K562 (cell line): ENCODE data around the gene HK1. TPM values are rescaled to one million over a fixed set of nuclear protein-coding genes. Genes with fewer than 3 reads are reported as not detected.

Experiments
- CREM ChIP-seq: IDR thresholded peaks from 2 replicates; pipeline ENCODE4 v1.6.1; 2014; ENCODE audit warnings: antibody characterized with exemption, low read depth
- E2F8 ChIP-seq: fragments of 450-650 bp; IDR thresholded peaks from 2 replicates; pipeline ENCODE4 v1.7.1; 2018; ENCODE audit warnings: mild to moderate bottlenecking, low read depth; ENCODE audit not compliant: partially characterized antibody
- FUS ChIP-seq: fragments of 200-400 bp; formaldehyde crosslinking; optimal IDR thresholded peaks from 2 replicates; pipeline ENCODE3; 2017; ENCODE audit warnings: low read depth, low read length
- HEY1 ChIP-seq: fragments of 250-450 bp; sonication (Bioruptor Pico); IDR thresholded peaks from 2 replicates; pipeline ENCODE4 v1.5.0; 2020; ENCODE audit warnings: mild to moderate bottlenecking, moderate library complexity, borderline replicate concordance
- JUNB ChIP-seq: fragments of 450-650 bp; formaldehyde crosslinking; conservative IDR thresholded peaks from 2 replicates; pipeline ENCODE4 v1.4.0; 2020; ENCODE audit warnings: mild to moderate bottlenecking
- MIER1 ChIP-seq: fragments of 450-650 bp; IDR thresholded peaks from 2 replicates; pipeline ENCODE4 v1.6.1; 2016; ENCODE audit warnings: antibody characterized with exemption, mild to moderate bottlenecking, low read depth
- MYC ChIP-seq, 2 experiments: fragments of 250-450 bp in 1 of 2; sonication (Bioruptor Pico) in 1 of 2; IDR thresholded peaks; 2 replicates each; pipeline versions ENCODE4 v1.5.1 to v1.6.1; 2012 to 2021; ENCODE audit warnings: low read depth in 2 of 2, borderline replicate concordance in 1 of 2, improper control_type of control experiment in 1 of 2, low read length in 1 of 2, mild to moderate bottlenecking in 1 of 2, moderate library complexity in 1 of 2
- NEUROD1 ChIP-seq: fragments of 150-350 bp; IDR thresholded peaks from 2 replicates; pipeline ENCODE4 v1.6.1; 2014; ENCODE audit warnings: borderline replicate concordance, low read length, low read depth; ENCODE audit not compliant: partially characterized antibody
- RBM22 ChIP-seq: fragments of 200-400 bp; formaldehyde crosslinking; IDR thresholded peaks from 2 replicates; pipeline ENCODE4 v1.6.1; 2018; ENCODE audit warnings: low read length, low read depth; ENCODE audit not compliant: poor library complexity, severe bottlenecking
- RREB1 ChIP-seq: fragments of 250-450 bp; sonication (Bioruptor Pico); IDR thresholded peaks from 2 replicates; pipeline ENCODE4 v1.4.0; 2020
- TBL1XR1 ChIP-seq, 2 experiments: IDR thresholded peaks; 2 replicates each; pipeline ENCODE4 v1.6.1; 2012; ENCODE audit warnings: improper control_type of control experiment in 2 of 2, low read length in 2 of 2, mild to moderate bottlenecking in 1 of 2
- ZNF277 ChIP-seq: fragments of 250-450 bp; sonication (Bioruptor Pico); IDR thresholded peaks from 2 replicates; pipeline ENCODE4 v1.8.0; 2022; ENCODE audit warnings: inconsistent platforms, mild to moderate bottlenecking, moderate library complexity, borderline replicate concordance
- polyA plus RNA-seq, 8 experiments: library from polyadenylated mRNA; depleted of rRNA in 4 of 8; stranded (reverse) in 5 of 8; unstranded in 3 of 8; fragments of >200 nt; fragmentation: Nextera tagmentation in 2 of 8; fragmentation: Illumina TruSeq in 1 of 8; extraction: Ambion mirVana in 2 of 8; extraction: Trizol in 1 of 8; gene quantifications; 2 replicates each; pipeline versions ENCODE4 v1.2.1 to v1.2.3, GENCODE V29; 2011 to 2014; ENCODE audit warnings: inconsistent platforms in 1 of 8, missing spikeins in 1 of 8
- total RNA-seq, 7 experiments: library from RNA; depleted of rRNA in 6 of 7; stranded (reverse); fragments of >200 nt in 6 of 7; fragmentation: Illumina TruSeq in 2 of 7; extraction: Trizol in 2 of 7; gene quantifications; 2 replicates each; pipeline versions ENCODE4 v1.2.1 to v1.2.3, GENCODE V29; 2011 to 2021; ENCODE audit warnings: low replicate concordance in 1 of 7
- TF ChIP-seq, protein P1 (sequence below): fragments of 250-450 bp; sonication (Bioruptor Pico); IDR thresholded peaks from 2 replicates; pipeline ENCODE4 v1.8.0; 2022; ENCODE audit warnings: inconsistent platforms

Gene HK1
- total and polyA plus RNA-seq, 9 of the 15 experiments (the other 6 are each of a cell fraction or from before 2014, with no cell fraction given): 29.2 to 444 (median 193) TPM

DNA sequence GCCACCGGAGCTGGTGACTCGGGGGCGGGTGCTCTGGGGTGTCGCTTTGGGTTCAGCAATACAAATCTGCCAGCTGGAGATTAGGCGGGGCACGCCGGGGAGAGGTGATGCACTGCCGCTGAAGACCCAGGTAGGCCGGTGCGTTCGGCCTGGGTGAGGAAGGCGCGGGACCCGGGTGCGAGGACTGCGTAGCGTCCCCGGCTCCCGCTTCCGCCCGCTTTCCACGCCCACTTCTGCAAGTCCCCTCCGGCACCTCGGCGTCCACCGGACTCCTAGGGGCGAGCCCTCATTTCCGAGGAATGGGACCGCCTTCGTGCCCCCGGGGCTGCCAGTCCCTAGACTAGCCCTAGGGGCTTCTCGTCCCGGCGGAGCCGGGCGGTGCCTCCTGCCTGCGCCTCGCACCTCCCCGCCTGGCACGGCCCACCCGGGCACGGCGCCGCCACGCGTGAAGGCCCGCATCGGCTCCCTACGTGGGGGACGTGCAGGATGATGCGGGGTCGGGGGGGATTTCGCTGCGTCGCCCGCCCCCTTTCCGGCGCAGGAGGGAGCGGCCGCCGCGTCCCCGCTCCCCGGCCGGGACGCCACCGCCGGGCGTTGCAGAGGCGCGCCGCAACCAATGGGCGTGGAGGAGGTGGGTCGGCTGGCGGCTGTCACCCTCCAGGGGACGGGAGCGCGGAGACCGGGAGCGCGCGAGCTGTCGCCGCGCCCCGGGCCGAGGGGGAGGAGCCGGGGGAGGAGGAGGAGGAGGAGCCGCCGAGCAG is 40.0 kb downstream of the HK1 start (continued):
- TF ChIP-seq E2F8 (peak; percentile 30), MIER1 (no peak), CREM (peak; percentile 55; the same call in 1 of the 2 replicates), MYC (IDR thresholded peaks at IDR 0.05; ENCODE audit: low read depth, low read length) (peak; percentile 43; the same call in 1 of the 2 replicates), MYC (CRISPR knock-in tag; IDR thresholded peaks at IDR 0.05; ENCODE audit: borderline replicate concordance, low read depth) (no peak), HEY1 (CRISPR knock-in tag) (no peak), TBL1XR1 (IDR thresholded peaks at IDR 0.05; ENCODE audit: low read length in 2 of 2) (no peak), FUS (peak; percentile 27), ZNF277 (CRISPR knock-in tag) (no peak), JUNB (CRISPR knock-in tag) (no peak), RBM22 (no peak), RREB1 (CRISPR knock-in tag) (0 out of 2 replicates have a peak, but pooled peaks have one; percentile 9), NEUROD1 (no peak)
- TF ChIP-seq, protein P1, sequence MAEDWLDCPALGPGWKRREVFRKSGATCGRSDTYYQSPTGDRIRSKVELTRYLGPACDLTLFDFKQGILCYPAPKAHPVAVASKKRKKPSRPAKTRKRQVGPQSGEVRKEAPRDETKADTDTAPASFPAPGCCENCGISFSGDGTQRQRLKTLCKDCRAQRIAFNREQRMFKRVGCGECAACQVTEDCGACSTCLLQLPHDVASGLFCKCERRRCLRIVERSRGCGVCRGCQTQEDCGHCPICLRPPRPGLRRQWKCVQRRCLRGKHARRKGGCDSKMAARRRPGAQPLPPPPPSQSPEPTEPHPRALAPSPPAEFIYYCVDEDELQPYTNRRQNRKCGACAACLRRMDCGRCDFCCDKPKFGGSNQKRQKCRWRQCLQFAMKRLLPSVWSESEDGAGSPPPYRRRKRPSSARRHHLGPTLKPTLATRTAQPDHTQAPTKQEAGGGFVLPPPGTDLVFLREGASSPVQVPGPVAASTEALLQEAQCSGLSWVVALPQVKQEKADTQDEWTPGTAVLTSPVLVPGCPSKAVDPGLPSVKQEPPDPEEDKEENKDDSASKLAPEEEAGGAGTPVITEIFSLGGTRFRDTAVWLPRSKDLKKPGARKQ: no peak
